Amygdala (tissue), 56 donors: ENCODE measurements around the gene TERT.
"Not testable (repeated sequence)": the region's sequence is repeated elsewhere in the genome, so short reads cannot be mapped to it uniquely, and the experiment has no call there.

Source experiments
- DNase-seq, 56 donors: peaks; one replicate each; lab custom pipeline; 2025; lab: John Stamatoyannopoulos, UW

The TERT gene

GRCh38 chr5:1298723-1299510, 4.0 kb upstream of the TERT start:
- DNase-seq, result no peak

- no peak for DNase-seq
Measured at GRCh38 chr5:1298067-1298551, 3.2 kb upstream of the TERT start.

- no peak for DNase-seq
Measured at GRCh38 chr5:1297243-1297642, 2.4 kb upstream of the TERT start.

- no peak for DNase-seq
Measured at GRCh38 chr5:1295650-1296037, 776 bp upstream of the TERT start.

- DNase-seq, result no peak
Measured at GRCh38 chr5:1294206-1294834, 548 bp downstream of the TERT start.

GRCh38 chr5:1293416-1294205, 1.3 kb downstream of the TERT start:
- DNase-seq, result no peak

GRCh38 chr5:1292846-1293415, 1.9 kb downstream of the TERT start:
- no peak for DNase-seq

- DNase-seq, result no peak
Measured at GRCh38 chr5:1292139-1292538, 2.7 kb downstream of the TERT start.

- no peak for DNase-seq
Measured at GRCh38 chr5:1291611-1292080, 3.2 kb downstream of the TERT start.

GRCh38 chr5:1290956-1291355, 3.9 kb downstream of the TERT start:
- DNase-seq, result not testable (repeated sequence)

- not testable (repeated sequence) for DNase-seq
Measured at GRCh38 chr5:1289559-1289958, 5.3 kb downstream of the TERT start.

GRCh38 chr5:1288439-1289335, 6.2 kb downstream of the TERT start:
- no peak for DNase-seq

GRCh38 chr5:1285883-1286291, 9.0 kb downstream of the TERT start:
- no peak for DNase-seq

GRCh38 chr5:1285141-1285540, 9.7 kb downstream of the TERT start:
- DNase-seq, result no peak

- DNase-seq, result not testable (repeated sequence)
Measured at GRCh38 chr5:1284336-1284970, 10.4 kb downstream of the TERT start.

GRCh38 chr5:1283729-1284041, 11.2 kb downstream of the TERT start:
- DNase-seq, result not testable (repeated sequence)

GRCh38 chr5:1282993-1283728, 11.7 kb downstream of the TERT start:
- DNase-seq, result not testable (repeated sequence)

GRCh38 chr5:1282131-1282992, 12.5 kb downstream of the TERT start:
- no peak for DNase-seq
